ENCODE data around the gene PLS1.

PLS1 gene

GRCh38 chr3:142614059-142614626 lies 17.9 kb downstream of the PLS1 start:
- Mint-ChIP-seq H3K27ac (no peak overlapping the region), H3K4me1 (no peaks in the 10 kb centered on the region), H3K4me3 (no peak overlapping the region), H3K27me3 (no peaks in the 10 kb centered on the region), H3K9me3 (no peaks in the 10 kb centered on the region), H3K36me3 (no peaks in the 10 kb centered on the region)

GRCh38 chr3:142615171-142615570 lies 19.0 kb downstream of the PLS1 start:
- Mint-ChIP-seq H3K9me3 (no peaks in the 10 kb centered on the region), H3K27ac (no peak overlapping the region), H3K4me1 (no peaks in the 10 kb centered on the region), H3K36me3 (no peaks in the 10 kb centered on the region), H3K27me3 (no peaks in the 10 kb centered on the region), H3K4me3 (no peak overlapping the region)

GRCh38 chr3:142618917-142619461 lies 22.8 kb downstream of the PLS1 start:
- Mint-ChIP-seq H3K27me3 (no peaks in the 10 kb centered on the region), H3K4me3 (no peak overlapping the region), H3K4me1 (no peaks in the 10 kb centered on the region), H3K27ac (no peak overlapping the region), H3K36me3 (no peaks in the 10 kb centered on the region), H3K9me3 (no peaks in the 10 kb centered on the region)

- no peaks in the 10 kb centered on the region for H3K36me3 Mint-ChIP-seq
- H3K4me1 Mint-ChIP-seq, result no peaks in the 10 kb centered on the region
- H3K4me3 Mint-ChIP-seq, result no peak overlapping the region
- no peaks in the 10 kb centered on the region for H3K9me3 Mint-ChIP-seq
- H3K27ac Mint-ChIP-seq, result no peak overlapping the region
- no peaks in the 10 kb centered on the region for H3K27me3 Mint-ChIP-seq
These were observed 26.2 kb downstream of the PLS1 start for GRCh38 chr3:142622405-142622804.

- H3K36me3 Mint-ChIP-seq, result no peaks in the 10 kb centered on the region
- no peaks in the 10 kb centered on the region for H3K4me1 Mint-ChIP-seq
- H3K27me3 Mint-ChIP-seq, result no peaks in the 10 kb centered on the region
- no peaks in the 10 kb centered on the region for H3K9me3 Mint-ChIP-seq
- no peak overlapping the region for H3K4me3 Mint-ChIP-seq
- no peak overlapping the region for H3K27ac Mint-ChIP-seq
These were observed 27.0 kb downstream of the PLS1 start for GRCh38 chr3:142623194-142623593.

GRCh38 chr3:142624341-142625152 lies 28.4 kb downstream of the PLS1 start:
- H3K4me1 Mint-ChIP-seq, result no peaks in the 10 kb centered on the region
- H3K4me3 Mint-ChIP-seq, result no peak overlapping the region
- H3K27ac Mint-ChIP-seq, result no peak overlapping the region
- no peaks in the 10 kb centered on the region for H3K27me3 Mint-ChIP-seq
- H3K9me3 Mint-ChIP-seq, result no peaks in the 10 kb centered on the region
- H3K36me3 Mint-ChIP-seq, result no peaks in the 10 kb centered on the region

- Mint-ChIP-seq H3K27ac (no peak overlapping the region), H3K27me3 (no peaks in the 10 kb centered on the region), H3K9me3 (no peaks in the 10 kb centered on the region), H3K36me3 (no peaks in the 10 kb centered on the region), H3K4me1 (no peaks in the 10 kb centered on the region), H3K4me3 (no peak overlapping the region)
These were observed 28.9 kb downstream of the PLS1 start for GRCh38 chr3:142625153-142625440.

GRCh38 chr3:142626971-142627370 lies 30.8 kb downstream of the PLS1 start:
- no peak overlapping the region for H3K27ac Mint-ChIP-seq
- H3K4me3 Mint-ChIP-seq, result no peak overlapping the region
- no peaks in the 10 kb centered on the region for H3K4me1 Mint-ChIP-seq
- no peaks in the 10 kb centered on the region for H3K9me3 Mint-ChIP-seq
- H3K27me3 Mint-ChIP-seq, result no peaks in the 10 kb centered on the region
- no peaks in the 10 kb centered on the region for H3K36me3 Mint-ChIP-seq

- Mint-ChIP-seq H3K36me3 (no peaks in the 10 kb centered on the region), H3K27me3 (no peaks in the 10 kb centered on the region), H3K4me1 (no peaks in the 10 kb centered on the region), H3K27ac (no peak overlapping the region), H3K9me3 (no peaks in the 10 kb centered on the region), H3K4me3 (no peak overlapping the region)
These were observed 32.6 kb downstream of the PLS1 start for GRCh38 chr3:142628801-142629200.

- Mint-ChIP-seq H3K27ac (no peak overlapping the region), H3K4me1 (no peaks in the 10 kb centered on the region), H3K27me3 (no peaks in the 10 kb centered on the region), H3K4me3 (no peak overlapping the region), H3K36me3 (no peaks in the 10 kb centered on the region), H3K9me3 (no peaks in the 10 kb centered on the region)
These were observed 36.9 kb downstream of the PLS1 start for GRCh38 chr3:142633073-142633472.

- H3K4me1 Mint-ChIP-seq, result no peaks in the 10 kb centered on the region
- no peaks in the 10 kb centered on the region for H3K27me3 Mint-ChIP-seq
- H3K9me3 Mint-ChIP-seq, result no peaks in the 10 kb centered on the region
- H3K36me3 Mint-ChIP-seq, result no peaks in the 10 kb centered on the region
- no peak overlapping the region for H3K27ac Mint-ChIP-seq
- no peak overlapping the region for H3K4me3 Mint-ChIP-seq
These were observed 39.9 kb downstream of the PLS1 start for GRCh38 chr3:142636050-142636449.

- H3K9me3 Mint-ChIP-seq, result no peaks in the 10 kb centered on the region
- H3K27ac Mint-ChIP-seq, result no peak overlapping the region
- H3K4me1 Mint-ChIP-seq, result no peaks in the 10 kb centered on the region
- no peaks in the 10 kb centered on the region for H3K27me3 Mint-ChIP-seq
- no peak overlapping the region for H3K4me3 Mint-ChIP-seq
- H3K36me3 Mint-ChIP-seq, result no peaks in the 10 kb centered on the region
These were observed 40.5 kb downstream of the PLS1 start for GRCh38 chr3:142636664-142637063.

- Mint-ChIP-seq H3K4me3 (no peak overlapping the region), H3K4me1 (no peaks in the 10 kb centered on the region), H3K9me3 (no peaks in the 10 kb centered on the region), H3K27me3 (no peaks in the 10 kb centered on the region), H3K36me3 (no peaks in the 10 kb centered on the region), H3K27ac (no peak overlapping the region)
These were observed 42.1 kb downstream of the PLS1 start for GRCh38 chr3:142638291-142638690.

GRCh38 chr3:142641504-142641903 lies 45.3 kb downstream of the PLS1 start:
- Mint-ChIP-seq H3K27me3 (no peaks in the 10 kb centered on the region), H3K4me1 (no peaks in the 10 kb centered on the region), H3K4me3 (no peak overlapping the region), H3K27ac (no peak overlapping the region), H3K36me3 (no peaks in the 10 kb centered on the region), H3K9me3 (no peaks in the 10 kb centered on the region)

- Mint-ChIP-seq H3K27ac (no peak overlapping the region), H3K4me3 (no peak overlapping the region), H3K9me3 (no peaks in the 10 kb centered on the region), H3K27me3 (no peaks in the 10 kb centered on the region), H3K4me1 (no peaks in the 10 kb centered on the region), H3K36me3 (no peaks in the 10 kb centered on the region)
These were observed 46.8 kb downstream of the PLS1 start for GRCh38 chr3:142642956-142643355.

- no peaks in the 10 kb centered on the region for H3K36me3 Mint-ChIP-seq
- no peaks in the 10 kb centered on the region for H3K4me1 Mint-ChIP-seq
- no peaks in the 10 kb centered on the region for H3K27me3 Mint-ChIP-seq
- H3K27ac Mint-ChIP-seq, result no peak overlapping the region
- H3K4me3 Mint-ChIP-seq, result no peak overlapping the region
- H3K9me3 Mint-ChIP-seq, result no peaks in the 10 kb centered on the region
These were observed 48.3 kb downstream of the PLS1 start for GRCh38 chr3:142644502-142644901.

All from activated naive CD4-positive, alpha-beta T cell treated with anti-CD3 and anti-CD28 coated beads, Interleukin-2, amount 50 U/mL, for 24 hours (primary cell).